ENCODE measurements around the gene CC2D1A.

DNA sequence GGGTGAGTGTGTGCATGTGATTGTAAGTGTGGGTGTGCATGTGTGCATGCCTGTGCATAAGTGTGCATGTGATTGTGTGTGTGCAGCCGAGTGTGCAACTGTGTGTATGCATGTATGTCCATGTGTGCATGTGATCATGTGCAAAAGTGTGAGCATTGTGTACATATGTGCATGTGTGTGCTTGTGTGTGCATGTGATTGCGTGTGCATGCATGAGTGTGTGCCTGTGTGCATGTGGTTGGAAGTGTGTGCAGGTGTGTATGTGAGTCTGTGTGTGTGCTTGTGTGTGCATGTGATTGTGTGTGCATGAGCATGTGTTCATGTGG, 28.7 kb downstream of the CC2D1A start:
- TF ChIP-seq ESRRG (CRISPR knock-in tag; IDR thresholded peaks at IDR 0.05) (no peak), ZNF8 (CRISPR knock-in tag; IDR thresholded peaks at IDR 0.05) (no peak)
